ENCODE results near the gene GCLM. TPM values are rescaled to one million over a fixed set of nuclear protein-coding genes. Genes with fewer than 3 reads are reported as not detected.
"Not testable (repeated sequence)": the region's sequence is repeated elsewhere in the genome, so short reads cannot be mapped to it uniquely, and the experiment has no call there.

The GCLM gene
- total RNA-seq, 1 experiment from 2014 or later: 26.3 TPM

DNA sequence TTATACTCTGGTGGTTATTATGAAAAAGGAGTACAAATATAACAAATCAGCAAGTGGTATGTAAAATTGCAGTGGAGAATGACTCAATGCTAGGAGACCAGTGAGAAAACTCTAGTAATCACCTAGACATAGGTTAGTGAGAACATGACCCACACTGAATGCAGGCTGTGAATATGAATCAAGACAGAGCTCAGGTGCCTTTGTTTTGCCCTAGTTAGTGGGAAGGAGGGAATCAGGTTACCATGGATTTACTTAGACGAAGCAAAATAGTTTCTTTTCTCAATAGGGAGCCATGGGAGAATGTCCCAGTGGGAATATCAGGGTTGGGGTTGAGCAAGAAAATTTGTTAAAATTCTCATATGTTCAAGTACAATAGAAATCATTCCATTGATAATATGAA, 10.6 kb upstream of the GCLM start:
- Histone ChIP-seq H3K9me3 (ENCODE audit: low read length) (no peaks in the 10 kb centered on the region), H4K20me1 (ENCODE audit: low read length) (no peaks in the 10 kb centered on the region), H3K79me2 (ENCODE audit: low read length) (no peaks in the 10 kb centered on the region), H3K9me2 (replicated peaks; ENCODE audit: low read length) (no peaks in the 10 kb centered on the region), H2AFZ (ENCODE audit: low read length) (no peak overlapping the region), H3K36me3 (ENCODE audit: low read depth, low read length) (no peaks in the 10 kb centered on the region), H3K4me1 (ENCODE audit: insufficient read depth, low read length) (no peaks in the 10 kb centered on the region), H3K27ac (ENCODE audit: low read length) (no peak overlapping the region), H3K9ac (ENCODE audit: low read length) (no peak overlapping the region), H3F3A (ENCODE audit: low read length, unreplicated experiment) (no peaks in the 10 kb centered on the region), H3K4me3 (ENCODE audit: low read length) (no peak overlapping the region), H3K27me3 (ENCODE audit: low read length) (no peaks in the 10 kb centered on the region), H3K4me2 (ENCODE audit: low read length) (no peak overlapping the region)
- BruUV-seq (replicated peaks): no TSS peak
- ChIA-PET POLR2A (ENCODE audit: unreplicated experiment) (no interaction called here), CTCF (interaction anchor here (1.5 kb wide), 1 partner anchor 11 kb away, joined by 5 read pairs; the partner anchor contains the start of gene GCLM)
- DNase-seq (no peak), ATAC-seq (no peak)
- TF ChIP-seq EZH2phosphoT487 (IDR thresholded peaks at IDR 0.05; ENCODE audit: borderline replicate concordance, low read length): no peak
- no peak for TF ChIP-seq EZH2 (IDR thresholded peaks at IDR 0.05; ENCODE audit: low read length, unreplicated experiment)
- TF ChIP-seq, protein P1, sequence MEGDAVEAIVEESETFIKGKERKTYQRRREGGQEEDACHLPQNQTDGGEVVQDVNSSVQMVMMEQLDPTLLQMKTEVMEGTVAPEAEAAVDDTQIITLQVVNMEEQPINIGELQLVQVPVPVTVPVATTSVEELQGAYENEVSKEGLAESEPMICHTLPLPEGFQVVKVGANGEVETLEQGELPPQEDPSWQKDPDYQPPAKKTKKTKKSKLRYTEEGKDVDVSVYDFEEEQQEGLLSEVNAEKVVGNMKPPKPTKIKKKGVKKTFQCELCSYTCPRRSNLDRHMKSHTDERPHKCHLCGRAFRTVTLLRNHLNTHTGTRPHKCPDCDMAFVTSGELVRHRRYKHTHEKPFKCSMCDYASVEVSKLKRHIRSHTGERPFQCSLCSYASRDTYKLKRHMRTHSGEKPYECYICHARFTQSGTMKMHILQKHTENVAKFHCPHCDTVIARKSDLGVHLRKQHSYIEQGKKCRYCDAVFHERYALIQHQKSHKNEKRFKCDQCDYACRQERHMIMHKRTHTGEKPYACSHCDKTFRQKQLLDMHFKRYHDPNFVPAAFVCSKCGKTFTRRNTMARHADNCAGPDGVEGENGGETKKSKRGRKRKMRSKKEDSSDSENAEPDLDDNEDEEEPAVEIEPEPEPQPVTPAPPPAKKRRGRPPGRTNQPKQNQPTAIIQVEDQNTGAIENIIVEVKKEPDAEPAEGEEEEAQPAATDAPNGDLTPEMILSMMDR (conservative IDR thresholded peaks at IDR 0.05; ENCODE audit: low read depth, low read length): no peak
- intact Hi-C loops (cut with micrococcal nuclease): no loop called here

DNA sequence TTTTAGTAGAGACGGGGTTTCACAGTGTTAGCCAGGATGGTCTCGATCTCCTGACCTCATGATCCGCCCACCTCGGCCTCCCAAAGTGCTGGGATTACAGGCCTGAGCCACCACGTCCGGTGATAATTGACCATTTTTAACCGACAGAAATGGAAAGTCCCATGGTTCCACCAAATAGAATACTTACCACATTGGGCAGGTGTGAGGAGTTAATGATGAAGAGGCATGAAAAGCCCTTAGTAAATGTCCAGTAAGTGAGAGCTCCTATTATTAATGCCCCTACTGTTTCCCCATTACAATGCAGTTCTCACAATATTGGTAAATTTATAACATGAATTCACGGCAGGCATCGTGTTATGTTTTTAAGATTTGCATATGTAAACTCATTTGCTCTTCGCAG, 8.1 kb upstream of the GCLM start:
- CTCF ChIA-PET: no interaction called here
- H3K27ac ChIP-seq (ENCODE audit: low read length): no peak overlapping the region
- no peak overlapping the region for H3K4me3 ChIP-seq (ENCODE audit: low read length)
- H3K4me2 ChIP-seq (ENCODE audit: low read length): no peak overlapping the region
- H3K27me3 ChIP-seq (ENCODE audit: low read length): no peaks in the 10 kb centered on the region
- DNase-seq (no peak), ATAC-seq (no peak)
- no peaks in the 10 kb centered on the region for H3K4me1 ChIP-seq (ENCODE audit: insufficient read depth, low read length)
- no peaks in the 10 kb centered on the region for H3K36me3 ChIP-seq (ENCODE audit: low read depth, low read length)
- no peaks in the 10 kb centered on the region for H3K79me2 ChIP-seq (ENCODE audit: low read length)
- no peaks in the 10 kb centered on the region for H3K9me2 ChIP-seq (replicated peaks; ENCODE audit: low read length)
- H4K20me1 ChIP-seq (ENCODE audit: low read length): no peaks in the 10 kb centered on the region
- no peak overlapping the region for H3K9ac ChIP-seq (ENCODE audit: low read length)
- intact Hi-C loops (cut with micrococcal nuclease): no loop called here
- BruUV-seq (replicated peaks): no TSS peak
- H3K9me3 ChIP-seq (ENCODE audit: low read length): no peaks in the 10 kb centered on the region
- POLR2A ChIA-PET (ENCODE audit: unreplicated experiment): no interaction called here
- no peak overlapping the region for H2AFZ ChIP-seq (ENCODE audit: low read length)
- H3F3A ChIP-seq (ENCODE audit: low read length, unreplicated experiment): no peaks in the 10 kb centered on the region
- TF ChIP-seq, protein P1 (conservative IDR thresholded peaks at IDR 0.05; ENCODE audit: low read depth, low read length): no peak
- TF ChIP-seq EZH2phosphoT487 (IDR thresholded peaks at IDR 0.05; ENCODE audit: borderline replicate concordance, low read length) (no peak), EZH2 (IDR thresholded peaks at IDR 0.05; ENCODE audit: low read length, unreplicated experiment) (no peak)

DNA sequence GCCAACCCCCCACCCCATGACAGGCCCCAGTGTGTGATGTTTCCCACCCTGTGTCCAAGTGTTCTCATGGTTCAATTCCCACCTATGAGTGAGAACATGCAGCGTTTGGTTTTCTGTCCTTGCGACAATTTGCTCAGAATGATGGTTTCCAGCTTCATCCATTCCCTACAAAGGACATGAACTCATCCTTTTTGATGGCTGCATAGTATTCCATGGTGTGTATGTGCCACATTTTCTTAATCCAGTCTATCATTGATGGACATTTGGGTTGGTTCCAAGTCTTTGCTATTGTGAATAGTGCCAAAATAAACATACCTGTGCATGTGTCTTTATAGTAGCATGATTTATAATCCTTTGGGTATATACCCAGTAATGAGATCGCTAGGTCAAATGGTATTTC, 1.6 kb upstream of the GCLM start:
- H3K9me3 ChIP-seq (ENCODE audit: low read length); H3K36me3 ChIP-seq (ENCODE audit: low read depth, low read length); intact Hi-C loops (cut with micrococcal nuclease); H3K27me3 ChIP-seq (ENCODE audit: low read length); BruUV-seq (replicated peaks); H3K4me3 ChIP-seq (ENCODE audit: low read length); CTCF ChIA-PET; H3K9ac ChIP-seq (ENCODE audit: low read length); H3K27ac ChIP-seq (ENCODE audit: low read length); H3K4me2 ChIP-seq (ENCODE audit: low read length); H2AFZ ChIP-seq (ENCODE audit: low read length); H3F3A ChIP-seq (ENCODE audit: low read length, unreplicated experiment); ATAC-seq; DNase-seq; H3K9me2 ChIP-seq (replicated peaks; ENCODE audit: low read length): not testable (repeated sequence)
- Histone ChIP-seq H4K20me1 (ENCODE audit: low read length) (peaks cover 27% of the 10 kb centered on the region), H3K79me2 (ENCODE audit: low read length) (peaks cover 31% of the 10 kb centered on the region), H3K4me1 (ENCODE audit: insufficient read depth, low read length) (peaks cover 19% of the 10 kb centered on the region)
- POLR2A ChIA-PET (ENCODE audit: unreplicated experiment): interaction anchor here (0.6 kb wide), 1 partner anchor 126 kb away, joined by 21 read pairs; no protein-coding TSS in a partner anchor
